Neutrophil (primary cell): Measurements from ENCODE around the gene NAT10.

Experiments used
- H3K27ac ChIP-seq: fragments of 200-600 bp; sonication (generic); 2 replicates; pipeline ENCODE4 v1.5.1; 2016; ENCODE audit warnings: mild to moderate bottlenecking, moderate library complexity
- H3K27me3 ChIP-seq: fragments of 200-600 bp; sonication (generic); 2 replicates; pipeline ENCODE4 v1.6.0; 2016; ENCODE audit warnings: mild to moderate bottlenecking
- H3K36me3 ChIP-seq: fragments of 200-600 bp; sonication (generic); 2 replicates; pipeline ENCODE4 v1.5.1; 2017
- H3K4me1 ChIP-seq, 2 experiments: fragments of 200-600 bp in 1 of 2; sonication (generic) in 1 of 2; 1 replicate in 1 of 2; 2 replicates in 1 of 2; pipeline versions ENCODE4 v1.5.1 to v1.6.1; 2013 to 2016; ENCODE audit warnings: low read depth in 1 of 2, low read length in 1 of 2, mild to moderate bottlenecking in 1 of 2, moderate library complexity in 1 of 2; ENCODE audit not compliant: control insufficient read depth in 1 of 2, insufficient read depth in 1 of 2
- H3K4me3 ChIP-seq, 2 experiments: fragments of 200-600 bp in 1 of 2; sonication (generic) in 1 of 2; 1 replicate in 1 of 2; 2 replicates in 1 of 2; pipeline ENCODE4 v1.5.1; 2013 to 2016; ENCODE audit warnings: low read depth in 1 of 2, low read length in 1 of 2, mild to moderate bottlenecking in 1 of 2, moderate library complexity in 1 of 2
- H3K9me3 ChIP-seq: fragments of 200-600 bp; sonication (generic); 2 replicates; pipeline ENCODE4 v1.5.1; 2016
- TF ChIP-seq, protein P1 (sequence below): fragments of 200-600 bp; sonication (generic); IDR thresholded peaks from 2 replicates; pipeline ENCODE4 v1.5.1; 2016; ENCODE audit warnings: antibody characterized with exemption

The NAT10 gene

DNA sequence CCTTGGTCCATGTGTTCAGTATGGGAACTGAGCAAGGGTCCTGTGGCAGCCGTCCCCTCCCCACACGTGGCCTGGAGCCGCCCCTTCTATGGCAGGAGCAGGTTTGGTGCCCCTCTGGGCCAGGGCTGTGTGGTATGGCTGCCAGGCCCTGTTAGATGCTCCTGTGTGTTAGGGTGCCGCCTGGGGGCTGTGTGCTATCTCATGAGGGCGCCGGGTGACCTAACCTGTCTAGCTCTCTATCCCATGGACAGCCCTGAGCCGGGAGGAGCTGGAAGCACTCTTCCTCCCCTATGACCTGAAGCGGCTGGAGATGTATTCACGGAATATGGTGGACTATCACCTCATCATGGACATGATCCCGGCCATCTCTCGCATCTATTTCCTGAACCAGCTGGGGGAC is 34.7 kb downstream of the NAT10 start:
- H3K4me3 ChIP-seq = no peak overlapping the region
- no peaks in the 10 kb centered on the region for H3K9me3 ChIP-seq
- TF ChIP-seq, protein P1, sequence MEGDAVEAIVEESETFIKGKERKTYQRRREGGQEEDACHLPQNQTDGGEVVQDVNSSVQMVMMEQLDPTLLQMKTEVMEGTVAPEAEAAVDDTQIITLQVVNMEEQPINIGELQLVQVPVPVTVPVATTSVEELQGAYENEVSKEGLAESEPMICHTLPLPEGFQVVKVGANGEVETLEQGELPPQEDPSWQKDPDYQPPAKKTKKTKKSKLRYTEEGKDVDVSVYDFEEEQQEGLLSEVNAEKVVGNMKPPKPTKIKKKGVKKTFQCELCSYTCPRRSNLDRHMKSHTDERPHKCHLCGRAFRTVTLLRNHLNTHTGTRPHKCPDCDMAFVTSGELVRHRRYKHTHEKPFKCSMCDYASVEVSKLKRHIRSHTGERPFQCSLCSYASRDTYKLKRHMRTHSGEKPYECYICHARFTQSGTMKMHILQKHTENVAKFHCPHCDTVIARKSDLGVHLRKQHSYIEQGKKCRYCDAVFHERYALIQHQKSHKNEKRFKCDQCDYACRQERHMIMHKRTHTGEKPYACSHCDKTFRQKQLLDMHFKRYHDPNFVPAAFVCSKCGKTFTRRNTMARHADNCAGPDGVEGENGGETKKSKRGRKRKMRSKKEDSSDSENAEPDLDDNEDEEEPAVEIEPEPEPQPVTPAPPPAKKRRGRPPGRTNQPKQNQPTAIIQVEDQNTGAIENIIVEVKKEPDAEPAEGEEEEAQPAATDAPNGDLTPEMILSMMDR = no peak
- H3K27me3 ChIP-seq = no peaks in the 10 kb centered on the region
- H3K27ac ChIP-seq = no peak overlapping the region
- H3K4me1 ChIP-seq = no peaks in the 10 kb centered on the region
- H3K36me3 ChIP-seq = peaks cover 90% of the 10 kb centered on the region

DNA sequence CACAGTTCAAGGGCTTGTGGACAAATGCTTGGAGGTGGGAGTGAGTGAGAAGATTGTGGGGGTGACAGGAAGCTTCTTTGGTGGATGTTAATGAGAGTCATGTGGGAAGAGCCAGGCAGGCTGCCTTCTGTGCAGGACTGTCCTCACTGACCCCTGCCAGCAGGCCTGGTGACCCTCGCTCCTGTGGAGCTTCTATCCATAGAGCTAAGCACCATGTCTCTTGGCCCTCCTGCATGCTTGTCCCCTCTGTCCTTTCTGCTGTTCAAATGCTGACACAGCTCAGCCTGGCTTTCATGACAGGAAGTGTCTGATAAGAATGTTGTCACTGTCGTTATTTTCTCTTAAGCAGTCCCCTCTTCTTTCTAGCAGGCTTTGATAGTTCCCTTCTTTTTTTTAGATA is 37.6 kb downstream of the NAT10 start:
- Histone ChIP-seq H3K36me3 (peaks cover 75% of the 10 kb centered on the region), H3K4me3 (no peak overlapping the region), H3K9me3 (no peaks in the 10 kb centered on the region), H3K4me1 (peaks cover 6 to 7% of the 10 kb centered on the region in 2 experiments), H3K27me3 (no peaks in the 10 kb centered on the region), H3K27ac (no peak overlapping the region)
- TF ChIP-seq, protein P1 = no peak

DNA sequence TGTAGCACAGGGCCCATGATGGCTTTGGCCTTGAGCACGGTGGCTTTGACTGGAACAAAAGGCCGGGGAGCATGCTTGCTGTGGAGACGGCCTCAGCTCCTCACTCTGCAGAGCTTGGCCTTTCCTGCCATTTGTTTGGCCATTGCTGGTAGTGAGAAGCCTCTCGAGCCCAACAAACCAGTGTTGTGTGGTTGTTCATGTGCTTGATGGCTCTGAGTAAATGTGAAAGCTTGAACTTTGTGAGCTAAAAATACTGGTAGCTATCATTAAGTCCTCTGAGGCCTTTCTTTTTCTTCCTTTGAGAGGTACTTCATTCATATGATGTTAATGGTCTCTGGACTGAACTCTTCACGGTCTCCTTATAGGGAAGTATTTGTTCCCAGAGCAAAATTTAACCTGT is 39.6 kb downstream of the NAT10 start:
- TF ChIP-seq, protein P1 = no peak
- no peak overlapping the region for H3K4me3 ChIP-seq
- H3K4me1 ChIP-seq = peaks cover 25 to 26% of the 10 kb centered on the region in 2 experiments
- H3K9me3 ChIP-seq = no peaks in the 10 kb centered on the region
- no peaks in the 10 kb centered on the region for H3K27me3 ChIP-seq
- H3K36me3 ChIP-seq = peaks cover 55% of the 10 kb centered on the region
- no peak overlapping the region for H3K27ac ChIP-seq

DNA sequence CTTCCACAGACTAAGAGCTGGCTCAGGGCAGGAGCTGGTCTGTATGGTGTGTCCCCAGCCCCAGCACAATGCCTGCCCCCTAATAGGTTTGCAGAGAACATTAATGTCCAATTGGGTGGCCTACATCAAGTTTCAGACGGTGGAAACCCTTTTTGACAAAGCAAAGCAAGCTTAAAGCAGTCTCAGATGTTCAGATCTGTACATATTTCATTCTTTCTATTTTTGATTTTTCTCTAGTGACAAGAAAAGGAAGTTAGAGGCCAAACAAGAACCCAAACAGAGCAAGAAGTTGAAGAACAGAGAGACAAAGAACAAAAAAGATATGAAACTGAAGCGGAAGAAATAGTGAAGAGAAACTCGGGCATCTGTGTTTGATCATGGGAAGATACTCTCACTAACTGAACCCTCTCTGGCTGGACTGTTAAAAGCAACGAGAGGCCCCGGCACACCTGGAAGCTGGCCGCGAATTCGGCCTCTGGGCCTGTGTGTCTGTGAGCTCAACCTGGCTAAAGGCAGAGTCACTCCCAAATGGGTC is 40.5 kb downstream of the NAT10 start:
- Histone ChIP-seq H3K27ac (no peak overlapping the region), H3K4me3 (no peak overlapping the region), H3K36me3 (peaks cover 52% of the 10 kb centered on the region), H3K9me3 (no peaks in the 10 kb centered on the region), H3K27me3 (no peaks in the 10 kb centered on the region), H3K4me1 (peaks cover 25 to 28% of the 10 kb centered on the region in 2 experiments)
- TF ChIP-seq, protein P1 = no peak

DNA sequence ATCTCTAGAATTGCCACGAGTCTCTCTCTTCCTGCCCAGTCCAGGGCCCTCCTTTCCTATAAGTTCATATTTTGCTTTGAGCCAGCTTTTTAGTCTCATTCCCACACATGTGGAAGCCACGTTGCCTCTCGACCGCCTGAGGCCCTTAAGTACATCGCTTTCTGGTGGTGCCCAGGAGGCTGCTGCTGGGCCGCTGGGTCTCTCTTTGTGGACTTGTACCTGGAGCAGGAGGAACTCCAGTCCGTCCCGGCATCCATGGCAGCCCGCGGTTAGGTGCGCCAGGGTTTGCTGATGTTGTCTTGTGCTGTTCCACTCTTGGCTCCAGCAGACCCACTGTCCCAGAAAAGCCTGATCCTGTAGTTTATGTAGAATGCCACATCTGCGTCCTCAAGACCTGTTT is 41.0 kb downstream of the NAT10 start:
- H3K4me3 ChIP-seq = no peak overlapping the region
- no peaks in the 10 kb centered on the region for H3K27me3 ChIP-seq
- peaks cover 52% of the 10 kb centered on the region for H3K36me3 ChIP-seq
- TF ChIP-seq, protein P1 = no peak
- H3K4me1 ChIP-seq = peaks cover 25 to 28% of the 10 kb centered on the region in 2 experiments
- no peak overlapping the region for H3K27ac ChIP-seq
- no peaks in the 10 kb centered on the region for H3K9me3 ChIP-seq

DNA sequence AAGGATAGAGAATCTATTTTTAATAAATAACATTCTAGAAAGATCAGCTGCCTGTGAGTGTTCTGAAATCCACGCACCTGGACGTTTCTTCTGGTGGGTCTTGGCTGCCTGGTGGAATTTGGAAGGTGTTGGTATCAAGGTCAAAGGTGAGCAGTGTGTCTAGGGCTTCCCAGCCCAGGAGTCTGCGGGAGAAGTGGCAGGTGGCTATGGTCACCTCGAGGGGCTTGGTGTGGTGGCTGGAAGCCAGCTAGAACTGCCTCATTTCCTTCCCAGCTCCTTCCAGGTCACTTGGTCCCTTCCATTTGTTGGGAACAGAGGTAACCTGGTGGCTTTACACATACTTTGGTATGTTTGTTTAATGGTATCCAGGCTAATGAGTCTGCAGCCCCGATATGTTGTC is 41.4 kb downstream of the NAT10 start:
- H3K27me3 ChIP-seq = no peaks in the 10 kb centered on the region
- H3K9me3 ChIP-seq = no peaks in the 10 kb centered on the region
- peaks cover 52% of the 10 kb centered on the region for H3K36me3 ChIP-seq
- TF ChIP-seq, protein P1 = no peak
- peaks cover 25 to 28% of the 10 kb centered on the region in 2 experiments for H3K4me1 ChIP-seq
- no peak overlapping the region for H3K4me3 ChIP-seq
- no peak overlapping the region for H3K27ac ChIP-seq
